DOHH2 (cell line): ENCODE results near the gene C1orf185.
"Not testable (repeated sequence)": the region's sequence is repeated elsewhere in the genome, so short reads cannot be mapped to it uniquely, and the experiment has no call there.

Source experiments
- H3F3A ChIP-seq: fragments of 200-600 bp; sonication (generic), shearing (Covaris generic); 2 replicates; pipeline ENCODE4 v1.6.0; 2016; ENCODE audit warnings: antibody characterized with exemption, mild to moderate bottlenecking; ENCODE audit not compliant: control insufficient read depth, insufficient read depth
- H3K27ac ChIP-seq: fragments of 200-600 bp; sonication (generic); 2 replicates; pipeline ENCODE4 v1.5.1; 2014; ENCODE audit warnings: low read depth, mild to moderate bottlenecking, low read length, moderate library complexity
- H3K27me3 ChIP-seq: fragments of 200-600 bp; sonication (generic); 2 replicates; pipeline ENCODE4 v1.6.1; 2014; ENCODE audit warnings: mild to moderate bottlenecking, low read length, mixed read lengths; ENCODE audit not compliant: control insufficient read depth
- H3K36me3 ChIP-seq: fragments of 200-600 bp; sonication (generic); 2 replicates; pipeline ENCODE4 v1.6.1; 2014; ENCODE audit warnings: mild to moderate bottlenecking, low read length, moderate library complexity, mixed read lengths; ENCODE audit not compliant: control insufficient read depth
- H3K4me1 ChIP-seq: fragments of 200-600 bp; sonication (generic); 2 replicates; pipeline ENCODE4 v1.6.1; 2014; ENCODE audit warnings: mild to moderate bottlenecking, low read length, mixed read lengths; ENCODE audit not compliant: control insufficient read depth
- H3K4me2 ChIP-seq: fragments of 200-600 bp; sonication (generic); 2 replicates; pipeline ENCODE4 v1.6.0; 2014; ENCODE audit warnings: mild to moderate bottlenecking, low read length, moderate library complexity
- H3K4me3 ChIP-seq: fragments of 200-600 bp; sonication (generic); 2 replicates; pipeline ENCODE4 v1.5.1; 2014; ENCODE audit warnings: mild to moderate bottlenecking, low read length, mixed read lengths
- H3K79me2 ChIP-seq: fragments of 200-600 bp; sonication (generic); 2 replicates; pipeline ENCODE4 v1.6.1; 2014; ENCODE audit warnings: mild to moderate bottlenecking, low read length, mixed read lengths; ENCODE audit not compliant: control insufficient read depth
- H3K9me2 ChIP-seq: fragments of 200-600 bp; sonication (generic); replicated peaks from 2 replicates; pipeline ENCODE4 v1.6.1; 2014; ENCODE audit warnings: mild to moderate bottlenecking, low read length, mixed read lengths; ENCODE audit not compliant: control insufficient read depth
- H3K9me3 ChIP-seq: fragments of 200-600 bp; sonication (generic); 2 replicates; pipeline ENCODE4 v1.6.1; 2014; ENCODE audit warnings: antibody characterized with exemption, low read length, mixed read lengths; ENCODE audit not compliant: control insufficient read depth, insufficient read depth
- H4K20me1 ChIP-seq: fragments of 200-600 bp; sonication (generic); 2 replicates; pipeline ENCODE4 v1.6.0; 2014; ENCODE audit warnings: low read depth, mild to moderate bottlenecking, antibody characterized with exemption, low read length, moderate library complexity; ENCODE audit not compliant: control insufficient read depth, insufficient read depth
- CTCF ChIP-seq: fragments of 200-600 bp; sonication (generic); IDR thresholded peaks from one replicate; pipeline ENCODE4 v1.5.1; 2014; ENCODE audit warnings: antibody characterized with exemption, mild to moderate bottlenecking, low read depth, low read length; ENCODE audit not compliant: poor library complexity, severe bottlenecking
- EZH2phosphoT487 ChIP-seq: fragments of 200-600 bp; sonication (generic); IDR thresholded peaks from 2 replicates; pipeline ENCODE4 v1.6.1; 2017; ENCODE audit warnings: borderline replicate concordance, mild to moderate bottlenecking, antibody characterized with exemption, low read length, moderate library complexity, mixed read lengths

C1orf185 gene

GRCh38 chr1:51131185-51131584 is 29.2 kb downstream of the C1orf185 start:
- Histone ChIP-seq H3F3A (no peaks in the 10 kb centered on the region), H3K36me3 (no peaks in the 10 kb centered on the region), H3K4me1 (no peaks in the 10 kb centered on the region), H3K27ac (no peak overlapping the region), H3K27me3 (peaks cover 5% of the 10 kb centered on the region), H3K79me2 (no peaks in the 10 kb centered on the region), H3K4me3 (no peak overlapping the region), H3K4me2 (no peak overlapping the region), H3K9me3 (no peaks in the 10 kb centered on the region), H4K20me1 (no peaks in the 10 kb centered on the region), H3K9me2 (no peaks in the 10 kb centered on the region)
- TF ChIP-seq CTCF = no peak
- TF ChIP-seq EZH2phosphoT487 = no peak

GRCh38 chr1:51133045-51133444 is 31.0 kb downstream of the C1orf185 start:
- H3K4me2 ChIP-seq = no peak overlapping the region
- H3K9me2 ChIP-seq = no peaks in the 10 kb centered on the region
- no peaks in the 10 kb centered on the region for H3K36me3 ChIP-seq
- H3K9me3 ChIP-seq = no peaks in the 10 kb centered on the region
- H3K27ac ChIP-seq = no peak overlapping the region
- H3F3A ChIP-seq = no peaks in the 10 kb centered on the region
- no peaks in the 10 kb centered on the region for H4K20me1 ChIP-seq
- H3K4me3 ChIP-seq = no peak overlapping the region
- H3K27me3 ChIP-seq = peaks cover 5% of the 10 kb centered on the region
- TF ChIP-seq EZH2phosphoT487 (no peak), CTCF (no peak)
- no peaks in the 10 kb centered on the region for H3K4me1 ChIP-seq
- no peaks in the 10 kb centered on the region for H3K79me2 ChIP-seq

- peaks cover 11% of the 10 kb centered on the region; the same call in 1 of the 2 replicates for H3K27me3 ChIP-seq
- not testable (repeated sequence) for H3K9me3 ChIP-seq, H3K4me1 ChIP-seq, H3K36me3 ChIP-seq, H3K27ac ChIP-seq, H3K79me2 ChIP-seq, H3K4me2 ChIP-seq, H3K9me2 ChIP-seq, H3F3A ChIP-seq, H4K20me1 ChIP-seq, H3K4me3 ChIP-seq
Measured at GRCh38 chr1:51137696-51138095, 35.7 kb downstream of the C1orf185 start.

- H3F3A ChIP-seq = no peaks in the 10 kb centered on the region
- no peaks in the 10 kb centered on the region for H3K4me1 ChIP-seq
- no peaks in the 10 kb centered on the region for H3K36me3 ChIP-seq
- peak; percentile 53 for TF ChIP-seq CTCF
- TF ChIP-seq EZH2phosphoT487 = no peak
- no peaks in the 10 kb centered on the region for H3K9me2 ChIP-seq
- H3K27me3 ChIP-seq = peaks cover 11% of the 10 kb centered on the region
- H3K9me3 ChIP-seq = no peaks in the 10 kb centered on the region
- H3K79me2 ChIP-seq = no peaks in the 10 kb centered on the region
- no peak overlapping the region for H3K4me3 ChIP-seq
- no peak overlapping the region for H3K27ac ChIP-seq
- H4K20me1 ChIP-seq = no peaks in the 10 kb centered on the region
- 0 out of 2 replicates have a peak overlapping the region, but pooled peaks have one; percentile 31 for H3K4me2 ChIP-seq
Measured at GRCh38 chr1:51139474-51139873, 37.4 kb downstream of the C1orf185 start.
